Rectal smooth muscle tissue (tissue), 1 donor: ENCODE results near the gene FOXD2.

Experiments used
- H3K27ac ChIP-seq: one replicate; pipeline ENCODE4 v1.7.0; 2013; ENCODE audit warnings: low read depth, low read length, inconsistent platforms
- H3K27me3 ChIP-seq: one replicate; pipeline ENCODE4 v1.7.0; 2013; ENCODE audit warnings: low read length; ENCODE audit not compliant: control insufficient read depth, insufficient read depth
- H3K36me3 ChIP-seq: one replicate; pipeline ENCODE4 v1.7.0; 2013; ENCODE audit warnings: low read length; ENCODE audit not compliant: control insufficient read depth, insufficient read depth
- H3K4me1 ChIP-seq: one replicate; pipeline ENCODE4 v1.7.0; 2013; ENCODE audit warnings: low read length; ENCODE audit not compliant: control insufficient read depth, insufficient read depth
- H3K4me3 ChIP-seq: one replicate; pipeline ENCODE4 v1.7.0; 2013; ENCODE audit warnings: low read length
- H3K9ac ChIP-seq: one replicate; pipeline ENCODE4 v1.7.0; 2013; ENCODE audit warnings: low read length

Gene FOXD2

GRCh38 chr1:47483651-47484050, 45.8 kb downstream of the FOXD2 start:
- no peak overlapping the region for H3K4me3 ChIP-seq
- no peaks in the 10 kb centered on the region for H3K27me3 ChIP-seq
- no peak overlapping the region for H3K9ac ChIP-seq
- H3K27ac ChIP-seq: no peak overlapping the region
- H3K36me3 ChIP-seq: no peaks in the 10 kb centered on the region
- H3K4me1 ChIP-seq: no peaks in the 10 kb centered on the region

- Histone ChIP-seq H3K27me3 (no peaks in the 10 kb centered on the region), H3K9ac (no peak overlapping the region), H3K4me1 (no peaks in the 10 kb centered on the region), H3K36me3 (no peaks in the 10 kb centered on the region), H3K27ac (no peak overlapping the region), H3K4me3 (no peak overlapping the region)
Observed at GRCh38 chr1:47485817-47486216, 48.0 kb downstream of the FOXD2 start.

GRCh38 chr1:47487332-47487731, 49.5 kb downstream of the FOXD2 start:
- Histone ChIP-seq H3K4me1 (no peaks in the 10 kb centered on the region), H3K27me3 (no peaks in the 10 kb centered on the region), H3K9ac (no peak overlapping the region), H3K27ac (no peak overlapping the region), H3K4me3 (no peak overlapping the region), H3K36me3 (no peaks in the 10 kb centered on the region)

- H3K27me3 ChIP-seq: no peaks in the 10 kb centered on the region
- H3K36me3 ChIP-seq: no peaks in the 10 kb centered on the region
- H3K4me3 ChIP-seq: no peak overlapping the region
- H3K4me1 ChIP-seq: no peaks in the 10 kb centered on the region
- no peak overlapping the region for H3K27ac ChIP-seq
- H3K9ac ChIP-seq: no peak overlapping the region
Observed at GRCh38 chr1:47487850-47488450, 50.1 kb downstream of the FOXD2 start.
